GM21367 (cell line): ENCODE data around the gene PDAP1.
A peak's percentile ranks its signal among the peaks of the same experiment; 100 is the strongest.
"Not testable (repeated sequence)": the region's sequence is repeated elsewhere in the genome, so short reads cannot be mapped to it uniquely, and the experiment has no call there.

Source experiments
- ATAC-seq: cut with Tn5 transposase; IDR thresholded peaks from one replicate; pipeline ENCODE4 v1.9.1; 2021; ENCODE audit not compliant: unreplicated experiment

The PDAP1 gene

DNA sequence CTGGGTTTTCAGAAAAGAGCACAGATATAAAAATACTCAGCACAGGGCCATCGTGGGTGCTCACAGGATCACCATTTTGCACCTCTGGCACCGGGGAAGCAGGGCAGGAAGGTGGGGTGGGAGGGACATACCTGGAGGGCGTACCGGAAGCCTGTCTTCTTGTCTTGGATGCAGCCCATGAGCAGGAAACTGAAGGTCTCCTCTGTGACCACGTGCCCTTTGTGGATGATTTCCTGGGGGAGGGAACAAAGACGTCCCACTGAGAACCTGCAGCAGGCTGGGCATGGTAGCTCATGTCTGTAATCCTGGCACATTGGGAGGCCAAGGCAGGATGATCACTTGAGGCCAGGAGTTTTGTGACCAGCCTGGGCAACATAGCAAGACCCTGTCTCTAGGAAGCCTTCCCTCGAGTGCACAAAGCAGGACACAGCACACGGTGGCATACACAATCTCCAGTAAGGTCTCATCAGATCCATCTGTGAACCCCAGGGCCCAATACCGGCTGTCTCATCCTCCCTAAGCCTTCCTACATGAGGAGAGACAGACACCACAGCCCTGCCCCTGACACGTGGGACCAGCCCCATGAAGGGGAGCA lies 20.7 kb upstream of the PDAP1 start:
- ATAC-seq, result no peak

DNA sequence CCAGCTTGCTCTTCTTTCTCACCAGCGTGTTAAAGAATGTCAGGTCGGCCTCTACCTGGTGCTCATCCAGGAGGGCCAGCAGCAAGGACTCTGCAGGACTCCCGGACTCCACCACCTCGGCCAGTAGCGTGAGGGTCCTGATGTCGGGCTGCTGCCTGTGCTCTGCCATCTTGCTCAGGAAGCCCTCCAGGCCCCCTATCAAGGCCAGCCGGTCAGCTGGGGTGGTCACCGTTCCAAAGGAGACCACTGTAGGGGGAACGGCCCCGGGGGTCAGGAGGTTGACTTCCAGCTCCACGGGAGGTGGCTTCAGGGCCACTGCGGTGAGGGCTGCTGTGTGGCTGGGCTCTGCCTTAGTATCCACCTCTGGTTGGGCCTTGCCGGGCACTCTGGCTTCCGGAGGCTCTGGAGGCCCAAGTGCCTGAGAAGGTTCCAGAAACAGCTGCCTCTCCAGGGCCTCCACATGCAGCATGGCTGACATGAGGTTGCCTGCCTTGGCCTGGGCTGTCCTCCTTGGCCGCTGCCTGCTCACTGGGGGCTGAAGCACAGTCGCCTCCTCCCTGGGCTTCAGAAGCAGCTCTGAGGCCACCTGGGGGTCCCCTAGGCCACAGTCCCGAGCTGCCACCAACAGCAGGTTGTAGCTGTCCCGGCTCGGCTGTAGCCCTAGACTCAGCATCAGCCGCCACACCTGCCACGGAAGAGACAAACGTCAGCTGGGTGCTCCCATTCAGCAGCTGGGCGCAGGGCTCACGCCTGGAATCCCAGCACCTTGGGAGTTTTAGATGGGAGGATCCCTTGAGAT lies 16.7 kb upstream of the PDAP1 start:
- ATAC-seq, result no peak

DNA sequence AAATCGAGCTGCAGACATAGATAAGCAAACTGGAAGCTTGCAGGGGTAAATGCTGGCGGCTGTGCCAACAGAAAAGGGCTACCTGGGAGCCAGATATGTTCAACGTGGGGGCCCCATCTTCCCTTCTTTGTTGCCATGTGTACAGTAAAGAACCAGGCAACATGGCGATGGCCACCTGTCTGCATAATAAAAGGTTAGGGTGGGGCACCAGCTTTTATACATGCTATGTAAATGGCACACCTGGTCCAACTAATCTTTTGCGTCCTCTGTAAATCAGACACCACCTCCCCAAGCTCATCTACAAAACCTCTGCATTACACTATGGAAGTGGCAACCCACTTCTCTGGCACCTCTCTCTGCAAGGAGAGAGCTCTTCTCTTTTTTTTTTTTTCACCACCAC lies 14.2 kb upstream of the PDAP1 start:
- no peak for ATAC-seq

DNA sequence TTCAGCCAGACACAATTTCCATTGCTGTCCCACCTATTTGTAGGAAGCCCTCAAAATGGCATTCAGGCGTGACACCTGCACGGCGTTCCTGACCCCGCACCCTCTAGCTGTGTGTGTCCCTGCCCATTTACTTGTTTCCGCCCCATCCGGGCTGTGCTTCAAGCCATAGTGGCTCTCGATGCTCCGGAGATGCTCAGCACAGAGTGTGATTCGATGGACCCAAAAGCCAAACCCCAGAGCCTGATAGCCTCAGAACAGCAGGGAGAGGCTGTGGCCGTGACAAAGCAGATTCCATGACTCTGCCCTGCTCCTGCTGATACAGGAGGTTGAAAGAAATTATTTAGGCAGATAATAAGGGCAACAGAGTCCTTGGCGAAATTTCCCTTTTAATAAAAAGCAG lies 13.8 kb upstream of the PDAP1 start:
- no peak for ATAC-seq

DNA sequence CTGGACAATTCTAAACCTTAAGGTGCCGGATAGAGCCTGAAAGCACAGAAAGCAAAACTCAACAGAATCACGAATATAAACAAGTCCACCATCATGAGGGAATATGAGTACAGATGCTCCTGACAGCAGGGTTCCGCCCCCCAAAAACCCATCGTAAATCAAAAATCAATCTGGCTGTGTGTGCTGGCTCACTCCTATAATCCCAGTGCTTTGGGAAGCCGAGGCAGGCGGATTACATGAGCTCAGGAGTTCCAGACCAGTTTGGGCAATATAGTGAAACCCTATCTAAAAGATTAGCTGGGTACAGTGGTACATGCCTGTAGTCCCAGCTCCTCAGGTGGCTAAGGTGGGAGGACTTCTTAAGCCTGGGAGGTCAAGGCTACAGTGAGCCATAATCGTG lies 12.6 kb upstream of the PDAP1 start:
- ATAC-seq, result no peak

DNA sequence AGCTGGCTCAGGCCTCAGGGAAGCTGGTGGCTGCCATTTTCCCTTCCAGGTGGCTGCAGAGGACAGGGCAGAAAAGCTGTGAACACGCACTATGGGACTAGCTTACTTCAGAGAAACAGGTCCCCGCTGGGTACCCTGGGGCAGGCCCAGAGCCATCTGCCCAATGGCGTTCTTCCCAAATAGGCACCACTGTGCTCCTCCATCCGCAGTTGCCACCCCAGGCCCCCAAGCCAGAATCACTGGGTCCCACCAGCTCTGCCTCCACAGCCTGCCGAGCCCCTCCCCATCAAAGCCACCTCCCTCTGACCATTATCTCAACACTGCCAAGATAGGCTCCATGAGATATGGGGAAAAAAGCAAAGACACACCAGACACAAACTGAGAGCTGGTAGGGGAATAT lies 11.8 kb upstream of the PDAP1 start:
- ATAC-seq, result no peak

DNA sequence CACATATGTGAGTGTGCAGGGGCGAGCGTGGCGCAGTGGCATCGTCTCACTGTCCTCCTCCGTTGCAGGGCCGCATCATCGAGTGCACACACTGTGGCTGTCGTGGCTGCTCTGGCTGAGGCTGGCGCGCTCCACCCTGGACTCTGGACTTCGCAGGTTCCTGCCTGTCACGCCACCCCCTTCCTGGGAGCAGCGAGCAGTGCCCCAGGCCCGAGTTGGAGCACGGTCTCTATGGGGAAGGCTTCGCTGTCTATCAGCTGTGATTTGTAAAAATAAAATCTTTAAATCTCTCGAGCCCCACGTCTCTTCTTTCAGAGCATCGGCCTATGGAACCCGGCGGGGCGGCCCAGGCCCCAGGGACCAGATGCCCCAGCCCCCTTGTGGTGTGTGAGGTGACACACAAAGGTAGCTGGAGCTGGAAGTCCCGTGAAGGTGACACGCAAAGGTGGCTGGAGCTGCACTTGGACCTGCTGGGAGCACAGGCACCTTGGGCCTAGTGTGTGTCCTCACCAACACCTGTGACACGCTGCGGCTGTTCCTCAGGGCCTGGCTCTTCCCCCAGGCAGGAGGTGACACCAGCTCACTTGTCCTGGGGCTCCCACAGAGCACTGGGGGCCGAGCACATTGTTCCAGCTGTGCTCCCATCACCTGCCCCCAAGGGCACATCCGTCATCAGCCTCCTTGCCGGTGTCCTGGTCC lies 11.1 kb upstream of the PDAP1 start:
- no peak for ATAC-seq

DNA sequence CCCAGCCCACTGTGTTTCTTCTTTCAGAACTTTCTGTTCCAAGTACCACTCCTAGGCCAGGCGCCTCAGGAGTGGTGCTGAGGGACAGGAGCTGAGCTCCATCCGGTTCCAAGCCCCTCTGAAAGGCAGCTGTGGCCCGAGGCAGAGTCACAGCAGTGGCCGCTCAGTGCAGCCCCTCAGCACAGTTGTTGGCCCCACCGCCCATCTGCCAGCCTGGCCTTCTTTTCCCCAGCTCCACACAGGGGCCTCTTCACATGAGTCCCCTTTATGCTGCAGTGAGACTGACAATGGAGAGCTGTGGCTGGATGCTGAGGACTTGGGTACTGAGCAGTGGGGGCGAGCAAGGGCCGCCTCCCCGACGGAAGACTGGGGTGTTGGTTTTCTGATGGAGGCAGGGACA lies 9.9 kb upstream of the PDAP1 start:
- ATAC-seq, result no peak

DNA sequence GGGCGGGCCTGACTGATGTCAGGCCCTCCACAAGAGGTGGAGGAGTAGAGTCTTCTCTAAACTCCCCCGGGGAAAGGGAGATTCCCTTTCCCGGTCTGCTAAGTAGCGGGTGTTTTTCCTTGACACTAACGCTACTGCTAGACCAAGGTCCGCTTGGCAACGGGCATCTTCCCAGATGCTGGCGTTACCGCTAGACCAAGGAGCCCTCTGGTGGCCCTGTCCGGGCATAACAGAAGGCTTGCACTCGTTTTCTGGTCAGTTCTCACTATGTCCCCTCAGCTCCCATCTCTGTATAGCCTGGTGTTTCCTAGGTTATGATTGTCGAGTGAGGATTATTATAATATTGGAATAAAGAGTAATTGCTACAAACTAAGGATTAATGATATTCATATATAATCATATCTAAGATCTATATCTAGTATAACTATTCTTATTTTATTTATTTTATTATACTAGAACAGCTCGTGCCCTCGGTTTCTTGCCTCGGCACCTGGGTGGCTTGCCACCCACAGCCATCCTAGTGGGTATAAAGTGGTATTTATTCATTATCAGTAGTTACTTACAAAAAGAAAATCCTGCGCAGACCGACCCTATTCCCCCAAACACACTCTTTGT lies 7.2 kb upstream of the PDAP1 start:
- not testable (repeated sequence) for ATAC-seq

DNA sequence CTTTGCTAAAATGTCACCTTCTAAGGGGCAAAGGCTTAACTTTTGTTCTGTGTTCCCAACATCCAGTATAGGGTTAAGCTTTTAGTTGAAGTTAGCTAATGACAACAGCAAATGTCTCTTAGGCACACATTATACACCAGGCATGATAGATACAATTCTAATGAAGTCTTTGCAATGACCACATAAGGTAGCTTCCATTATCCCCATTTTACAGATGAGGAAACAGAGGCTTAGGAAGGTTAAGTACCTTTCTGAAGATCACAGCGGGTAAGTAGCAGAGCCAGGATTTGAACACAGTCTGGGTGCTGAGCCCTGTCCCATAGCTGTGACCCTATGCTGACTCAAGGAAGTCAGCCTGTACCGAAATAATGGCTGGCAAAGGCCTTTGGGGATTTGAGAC lies 2.2 kb upstream of the PDAP1 start:
- ATAC-seq, result no peak

DNA sequence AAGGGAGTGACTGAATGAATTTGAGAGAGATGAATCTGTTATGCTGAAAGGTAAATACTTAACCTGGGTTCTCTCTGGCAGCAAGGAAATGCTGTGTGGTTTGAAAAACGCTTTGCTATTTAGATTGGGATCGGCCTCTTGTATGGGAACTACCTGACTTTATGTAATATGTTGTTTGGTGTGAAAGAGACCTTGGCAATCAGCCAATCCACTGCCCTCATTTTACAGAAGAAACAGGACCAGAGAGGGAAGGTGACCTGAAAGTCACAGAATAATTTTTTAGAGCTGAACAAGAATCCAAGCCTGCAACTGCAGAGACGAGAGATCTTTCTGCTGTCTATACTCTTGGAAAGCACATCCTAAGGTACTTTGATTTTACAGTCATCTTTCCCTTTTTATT lies 1.4 kb upstream of the PDAP1 start:
- ATAC-seq, result no peak

DNA sequence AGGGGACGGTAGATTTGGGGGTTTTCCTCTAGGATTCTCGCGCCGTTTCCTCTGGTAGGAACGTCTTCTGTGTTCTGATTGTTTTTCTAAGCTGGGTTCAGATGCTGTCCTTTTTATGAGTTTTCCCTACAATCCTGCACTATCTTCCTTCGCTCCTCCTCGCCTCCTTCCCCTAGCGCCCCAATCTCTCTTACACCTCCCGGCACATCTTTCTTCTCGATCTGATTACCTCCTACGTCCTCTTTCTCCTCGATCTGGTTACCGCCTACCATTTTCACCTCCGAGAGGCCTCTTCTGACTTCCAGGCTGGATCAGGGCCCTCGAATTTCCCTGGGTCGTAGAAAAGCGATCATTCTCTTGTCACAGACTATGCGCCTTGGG lies 785 bp upstream of the PDAP1 start:
- ATAC-seq, result no peak

DNA sequence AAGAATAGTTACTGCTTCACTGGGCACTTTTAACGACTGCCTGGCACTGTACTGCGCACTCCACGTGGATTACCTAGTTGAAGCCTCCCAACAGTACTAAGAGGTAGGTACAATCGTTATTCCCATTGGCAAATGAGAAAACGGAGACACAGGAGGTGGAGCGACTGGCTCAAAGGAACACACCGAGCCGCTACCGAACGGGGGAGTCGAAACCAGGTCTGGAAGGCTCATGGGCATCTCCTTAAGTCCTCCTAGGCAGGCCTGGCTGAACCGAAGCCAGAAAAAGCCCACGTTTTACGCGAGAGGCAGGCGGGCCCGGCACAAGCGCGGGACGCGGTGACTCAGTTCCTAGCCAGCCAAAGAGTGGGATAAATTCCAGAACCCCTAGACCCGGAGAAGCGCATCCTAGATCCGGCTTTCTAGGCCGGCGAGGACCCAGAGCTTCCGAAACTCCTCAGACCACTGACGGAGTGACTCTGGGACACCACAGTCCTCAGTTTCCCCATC lies 472 bp downstream of the PDAP1 start:
- ATAC-seq, result peak; percentile 10

DNA sequence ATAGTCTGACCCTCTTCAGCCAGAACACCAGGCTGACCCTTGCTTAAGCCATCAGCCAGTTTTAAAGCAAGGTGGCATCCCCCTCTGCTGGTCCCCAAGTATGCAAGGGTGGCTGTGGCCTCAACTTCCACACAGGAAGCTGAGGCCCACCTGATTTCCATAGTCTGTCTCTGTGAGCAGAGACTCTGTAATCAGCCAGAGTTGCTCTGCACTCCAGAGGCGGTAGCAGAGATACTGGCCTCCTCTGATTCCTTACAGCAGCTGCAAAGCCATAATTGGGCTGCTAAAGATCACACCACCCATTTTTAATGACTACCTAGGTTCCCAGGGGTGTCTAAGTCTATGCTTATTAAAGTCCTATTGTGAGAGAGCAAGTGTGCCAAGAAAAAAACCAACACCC lies 1.8 kb downstream of the PDAP1 start:
- no peak for ATAC-seq

DNA sequence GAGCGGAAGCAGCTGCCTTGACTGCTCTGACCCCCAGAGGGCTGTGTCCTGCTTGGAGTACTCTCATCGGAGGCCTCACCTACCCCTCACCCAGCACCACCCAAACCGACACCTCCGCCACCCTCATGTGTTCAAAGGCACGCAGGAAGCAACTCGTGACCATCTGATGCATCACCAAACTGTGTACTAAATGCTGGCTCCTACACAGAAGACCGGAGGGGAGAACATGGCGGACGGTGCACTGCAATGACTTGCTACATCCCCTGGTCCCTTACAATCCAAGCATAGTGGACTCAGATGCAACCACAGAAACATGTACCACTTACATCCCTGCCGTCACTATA lies 3.4 kb downstream of the PDAP1 start:
- no peak for ATAC-seq

DNA sequence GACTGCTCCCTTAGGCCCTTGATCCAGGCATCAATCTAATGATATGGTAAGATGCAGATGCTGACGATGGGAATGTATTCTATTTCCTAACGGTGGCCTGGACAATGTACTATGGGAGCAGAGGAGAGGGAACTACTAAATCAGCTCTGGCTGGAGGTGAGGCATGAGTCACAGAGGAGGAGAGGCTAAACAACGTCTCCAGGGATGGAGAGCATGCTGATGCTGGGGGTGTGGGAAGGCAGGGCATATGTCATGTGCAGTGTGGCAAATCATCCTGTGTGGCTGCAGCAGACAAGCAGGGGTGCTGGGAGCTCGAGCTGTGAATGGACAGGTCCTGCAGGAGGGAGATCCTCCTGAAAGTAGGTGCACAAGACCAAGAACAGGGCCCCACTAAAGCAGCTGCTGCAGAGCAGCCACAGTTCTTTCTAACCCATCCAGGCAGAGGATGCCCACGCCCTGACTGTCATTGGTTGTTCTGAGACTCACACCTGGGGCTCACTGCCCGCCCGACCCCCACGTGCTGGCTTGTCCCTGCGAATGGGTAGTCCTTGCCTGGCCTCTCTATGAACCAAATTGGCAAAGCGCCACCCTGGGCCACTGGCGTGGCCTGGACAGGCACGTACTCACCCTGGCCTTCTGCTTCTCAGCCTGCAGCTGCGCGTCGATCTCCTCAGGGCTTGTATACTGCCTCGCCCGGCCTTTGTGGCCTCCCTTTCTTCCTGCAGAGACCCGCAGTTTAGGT lies 4.0 kb downstream of the PDAP1 start:
- ATAC-seq, result no peak

DNA sequence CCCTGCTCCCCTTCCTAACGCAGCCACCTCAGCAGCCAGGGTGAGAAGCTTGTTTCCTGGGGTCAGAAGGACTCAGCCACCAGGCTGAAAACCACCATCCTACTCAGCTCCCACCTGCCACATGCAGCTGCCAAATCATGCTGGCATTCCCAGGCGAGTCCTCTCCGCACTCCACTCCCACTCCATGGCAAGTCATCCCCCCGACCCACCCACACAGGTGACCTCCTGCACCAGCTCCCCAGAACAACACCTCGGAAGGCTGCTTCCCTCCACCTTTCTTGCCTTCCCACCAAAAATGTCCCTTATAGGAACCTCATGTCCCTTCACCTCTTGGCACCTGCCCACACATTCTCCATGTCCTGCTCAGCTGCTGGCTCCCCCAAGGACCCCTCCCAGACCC lies 4.6 kb downstream of the PDAP1 start:
- ATAC-seq, result no peak

DNA sequence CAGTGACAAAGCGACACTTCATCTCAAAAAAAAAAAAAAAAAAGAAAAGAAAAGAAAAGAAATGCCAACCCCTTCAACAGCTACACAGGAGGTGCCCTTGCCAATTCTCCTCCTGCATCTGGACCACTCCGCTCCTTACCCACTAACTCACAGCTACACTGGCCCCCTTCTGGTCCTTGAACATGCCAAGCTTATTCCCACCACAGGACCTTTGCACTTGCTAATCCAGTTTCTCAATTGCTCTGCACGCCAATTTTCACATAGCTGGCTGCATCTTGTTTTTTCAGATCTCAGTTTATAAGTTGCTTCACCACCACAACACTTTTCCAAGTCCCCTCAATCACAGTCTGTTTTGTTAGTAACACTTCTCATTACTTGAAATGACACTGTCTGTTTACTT lies 5.5 kb downstream of the PDAP1 start:
- ATAC-seq, result no peak

DNA sequence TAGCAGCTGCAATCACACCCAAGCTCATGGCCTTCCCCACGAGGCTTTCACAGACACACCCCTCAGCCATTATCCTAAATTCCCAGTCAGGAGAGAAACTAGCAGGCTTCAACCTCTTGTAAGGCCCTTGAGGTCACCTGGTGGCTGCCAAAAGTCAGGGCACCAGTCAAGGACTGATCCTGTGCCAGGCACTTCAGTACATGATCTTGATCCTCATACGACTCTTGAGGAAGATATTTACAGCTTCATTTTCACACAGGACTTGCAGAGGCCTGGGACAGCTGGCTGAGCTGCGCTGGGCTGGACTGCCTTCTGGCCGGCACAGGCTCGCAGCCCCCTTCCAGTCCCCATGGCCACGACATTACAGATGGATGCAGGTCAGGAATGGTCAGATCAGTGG lies 8.8 kb downstream of the PDAP1 start:
- ATAC-seq, result no peak

DNA sequence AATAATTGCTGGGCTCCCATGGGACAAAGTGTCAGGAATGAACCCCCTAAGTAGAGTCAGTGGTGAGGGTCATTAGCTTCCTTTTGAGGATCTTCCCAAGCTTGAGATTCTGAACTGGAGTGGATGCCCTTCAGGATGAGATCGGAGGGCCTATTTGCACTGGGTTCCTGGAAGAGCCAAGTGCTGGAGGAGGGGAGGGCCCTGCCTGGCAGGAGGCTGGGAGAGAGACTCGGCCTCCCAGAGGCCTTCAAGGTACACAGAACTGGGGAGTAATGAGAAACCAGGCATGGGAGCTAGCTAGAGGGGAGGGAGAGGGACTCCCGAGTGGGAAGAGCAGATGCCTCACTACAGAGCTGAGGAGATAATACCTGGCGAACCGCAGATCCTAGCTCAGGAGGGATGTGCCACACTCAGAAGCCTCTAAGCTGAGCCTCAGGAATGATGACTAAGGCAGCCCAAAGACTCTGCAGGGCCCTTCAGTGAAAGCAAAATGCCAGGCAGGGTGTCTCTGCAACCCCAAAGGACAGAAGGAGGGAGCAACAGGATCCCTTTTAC lies 9.4 kb downstream of the PDAP1 start:
- ATAC-seq, result no peak
